HG03103 (cell line): ENCODE data around the gene NLRP14.

Experiments used
- ATAC-seq: cut with Tn5 transposase; IDR thresholded peaks from one replicate; pipeline ENCODE4 v1.9.1; 2021; ENCODE audit warnings: low read depth; ENCODE audit not compliant: unreplicated experiment

Gene NLRP14

DNA sequence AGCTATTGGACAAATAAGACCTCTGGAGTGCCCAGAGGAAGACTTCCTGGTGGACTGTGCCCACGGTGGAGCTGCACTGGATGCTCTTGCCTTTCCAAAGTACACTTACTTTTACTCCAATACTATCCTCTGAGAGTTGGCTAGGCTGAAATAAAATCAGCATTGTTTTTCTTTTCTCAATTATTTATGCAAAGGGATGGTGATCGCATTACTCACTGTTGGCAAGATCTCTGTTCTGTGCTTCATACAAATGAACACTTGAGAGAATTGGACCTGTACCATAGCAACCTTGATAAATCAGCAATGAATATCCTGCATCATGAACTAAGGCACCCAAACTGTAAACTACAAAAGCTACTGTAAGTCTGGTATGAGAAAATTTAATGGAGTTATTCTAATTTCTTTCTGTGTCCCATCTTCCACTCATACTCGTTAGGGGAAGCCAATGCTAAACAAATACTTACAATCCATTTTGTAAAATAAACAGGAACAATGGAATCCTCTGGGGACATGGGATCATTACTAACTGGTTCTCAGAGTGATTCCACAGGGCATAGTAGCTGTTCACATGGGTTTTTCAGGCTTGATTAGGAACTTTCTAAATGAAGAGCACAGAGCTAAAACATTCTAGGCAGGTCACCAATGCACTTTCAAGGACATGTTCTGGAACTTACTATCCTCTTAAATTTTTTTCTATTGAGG, 26.3 kb downstream of the NLRP14 start:
- no peak for ATAC-seq

DNA sequence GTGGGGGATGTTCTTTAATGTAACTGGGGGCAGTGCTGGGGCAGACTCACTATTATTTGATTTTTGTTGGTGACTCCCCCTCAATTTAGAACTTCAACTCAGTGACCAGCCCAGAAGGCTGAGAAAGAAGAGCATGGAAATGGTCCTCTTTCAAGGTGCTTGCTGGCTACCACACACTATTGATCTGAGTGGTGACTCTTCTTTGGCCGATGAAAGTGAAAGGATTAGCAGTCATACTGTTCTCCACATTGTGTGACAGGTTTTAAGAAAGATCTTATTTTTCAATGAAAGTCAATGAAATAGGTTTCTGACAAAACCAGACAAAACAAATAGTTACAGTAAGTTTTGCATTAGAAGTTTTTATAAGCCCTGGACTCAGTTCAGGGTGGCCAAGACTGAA, 29.9 kb downstream of the NLRP14 start:
- ATAC-seq = no peak

DNA sequence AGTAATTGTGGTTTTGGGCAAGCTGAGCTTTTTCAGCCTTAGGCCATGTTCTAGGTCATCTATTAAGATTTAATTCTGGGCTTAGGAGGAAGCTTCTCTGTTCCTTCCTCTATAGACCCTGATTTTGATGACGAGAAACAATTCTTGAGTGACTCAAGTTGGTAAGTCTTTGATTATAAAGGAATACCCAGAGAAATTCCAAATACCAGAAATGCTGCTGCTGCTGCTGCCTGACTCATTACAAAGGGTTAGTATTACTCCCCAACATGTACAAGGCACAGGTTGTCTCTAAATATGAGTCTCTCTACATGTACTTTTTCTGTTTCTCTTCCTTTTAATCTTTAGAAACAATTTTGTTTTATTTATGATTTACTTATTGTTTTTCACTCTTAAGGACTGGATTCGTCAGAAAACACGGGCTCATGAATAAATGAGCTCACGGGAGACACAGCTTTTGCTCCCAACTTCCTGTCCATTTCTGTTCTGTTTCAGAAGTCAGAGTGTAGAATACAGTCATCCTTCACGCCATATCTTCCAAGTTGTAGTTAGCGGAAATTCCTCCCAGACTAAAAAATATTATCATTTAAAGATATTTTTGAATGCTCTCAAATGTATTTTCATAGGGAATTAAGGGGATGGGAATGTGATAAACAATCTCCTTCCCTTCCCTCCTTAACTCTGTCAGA, 36.7 kb downstream of the NLRP14 start:
- no peak for ATAC-seq

DNA sequence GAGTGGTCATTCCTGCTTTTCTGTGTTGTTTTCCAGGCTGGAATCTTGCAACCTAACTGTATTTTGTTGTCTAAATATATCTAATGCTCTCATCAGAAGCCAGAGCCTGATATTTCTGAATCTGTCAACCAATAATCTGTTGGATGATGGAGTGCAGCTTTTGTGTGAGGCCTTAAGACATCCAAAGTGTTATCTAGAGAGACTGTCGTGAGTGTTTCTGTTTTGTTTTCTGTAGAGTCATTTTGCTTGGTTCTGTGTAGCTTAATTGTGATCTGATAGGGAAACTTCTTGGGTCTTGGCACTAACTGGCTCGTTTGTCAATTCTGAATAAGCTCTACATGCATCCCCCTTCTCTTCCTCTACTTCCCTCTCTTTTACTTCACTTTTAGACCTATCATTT, 37.4 kb downstream of the NLRP14 start:
- no peak for ATAC-seq

DNA sequence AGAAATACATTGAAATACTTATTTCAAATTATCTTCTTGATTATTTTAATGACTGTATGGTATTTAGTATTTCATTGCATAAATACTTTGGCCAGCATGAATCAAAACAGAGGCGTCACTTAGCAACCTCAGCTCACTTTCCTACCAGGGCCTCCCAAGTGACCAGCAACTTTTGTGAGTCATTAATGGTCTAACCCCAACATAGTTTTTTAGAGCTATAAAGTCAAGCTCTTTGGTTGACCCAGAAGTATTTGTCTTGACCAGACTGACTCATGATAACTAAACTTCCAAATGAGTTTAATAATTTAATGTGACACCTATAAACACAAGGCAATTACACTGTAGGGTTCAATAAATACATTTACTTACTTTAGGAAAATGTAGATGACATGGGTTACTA, 40.6 kb downstream of the NLRP14 start:
- ATAC-seq = no peak

DNA sequence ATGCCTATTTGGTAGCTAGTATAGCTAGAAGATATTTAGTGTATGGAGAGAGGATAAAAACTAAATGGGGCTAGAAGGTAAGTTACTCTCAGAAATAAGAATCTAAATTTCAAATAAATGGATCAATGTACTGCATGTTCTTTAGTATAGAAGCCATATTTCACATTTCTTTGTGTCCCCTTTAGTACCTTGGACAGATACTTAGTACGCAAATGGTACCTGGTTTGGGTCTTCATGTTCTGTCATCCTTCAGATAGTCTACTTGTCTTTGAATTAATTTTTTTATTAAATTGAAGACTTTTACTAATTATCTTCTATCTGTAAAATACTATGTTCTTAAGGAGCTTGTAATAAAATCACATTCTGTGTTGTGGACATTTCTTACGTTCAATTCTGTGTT, 42.3 kb downstream of the NLRP14 start:
- no peak for ATAC-seq

DNA sequence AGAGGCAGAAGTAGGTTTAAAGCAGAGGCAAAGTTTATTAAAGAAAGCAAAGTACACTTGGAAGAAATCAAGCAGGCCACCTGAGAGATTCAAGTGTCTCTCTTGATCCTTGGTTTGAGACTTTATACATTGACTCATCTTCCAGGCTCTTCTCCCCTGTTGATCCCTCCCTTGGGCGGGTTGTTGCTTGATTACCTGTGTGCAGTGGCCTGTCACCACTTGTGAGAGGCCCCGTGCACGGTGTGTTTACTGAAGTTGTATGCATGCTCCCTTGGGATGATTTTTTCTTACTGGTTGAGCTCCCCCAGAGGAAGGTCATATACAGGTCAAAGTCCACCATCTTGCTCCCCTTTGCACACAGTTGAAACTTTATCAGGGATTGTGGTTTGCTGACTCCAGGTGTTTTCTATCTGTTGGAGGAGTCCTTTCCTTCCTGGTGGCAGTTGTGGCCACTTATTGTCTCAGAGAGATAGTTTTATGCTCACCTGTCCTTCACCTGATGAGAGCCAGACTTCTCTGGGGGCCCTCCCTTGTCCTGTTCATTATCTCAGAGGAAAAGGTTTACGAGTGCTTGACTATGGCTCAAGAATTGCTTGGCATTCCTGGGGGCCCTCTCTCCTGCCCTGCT, 52.2 kb downstream of the NLRP14 start:
- ATAC-seq = no peak

DNA sequence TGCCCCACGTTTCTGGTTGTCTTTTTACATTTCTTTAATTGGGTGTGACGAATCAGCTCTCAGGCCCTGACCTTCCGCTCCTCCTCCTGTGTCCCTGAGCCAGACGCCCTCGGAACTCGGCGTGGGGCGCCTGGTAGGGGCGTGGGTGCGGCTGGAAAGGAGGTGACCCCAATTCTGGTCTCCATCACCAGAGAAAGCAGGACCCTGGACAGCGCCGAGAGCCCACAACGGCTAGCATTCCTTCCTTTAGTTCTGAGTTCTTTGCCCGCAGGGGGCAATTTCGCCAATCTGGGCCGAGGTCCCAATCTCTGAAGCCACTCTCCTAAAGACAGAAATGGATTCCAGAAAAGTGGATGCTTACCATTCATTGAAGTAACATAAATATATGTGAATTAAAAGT, 56.8 kb downstream of the NLRP14 start:
- ATAC-seq = no peak

DNA sequence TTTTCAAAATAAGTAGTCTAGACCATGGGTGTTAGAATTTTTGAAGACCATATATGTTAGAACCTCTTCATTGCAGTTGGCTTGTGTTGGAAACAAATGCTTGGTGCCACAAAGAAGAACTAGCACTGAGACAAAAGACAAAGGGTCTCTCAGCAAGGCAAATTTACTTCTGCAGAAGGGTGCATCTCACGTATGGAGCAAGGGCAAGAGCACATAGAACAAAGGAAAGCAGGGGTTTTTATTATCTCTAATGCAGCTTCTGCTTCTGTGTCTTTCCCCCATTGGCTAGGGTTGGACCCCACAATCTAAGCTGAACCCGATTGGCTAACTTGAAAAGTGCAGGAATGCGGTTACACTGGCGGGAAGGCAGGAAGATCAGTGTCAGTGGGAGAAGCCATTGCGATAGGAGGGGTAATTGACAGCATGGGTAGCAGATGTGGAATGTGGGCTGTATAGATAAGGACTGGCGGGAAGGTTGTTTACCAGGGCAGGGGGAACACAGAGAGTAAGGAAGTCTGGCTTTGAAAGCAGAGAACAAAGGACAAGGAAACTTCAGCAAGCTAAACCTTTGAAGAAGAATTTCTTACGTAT, 59.4 kb downstream of the NLRP14 start:
- ATAC-seq = no peak

DNA sequence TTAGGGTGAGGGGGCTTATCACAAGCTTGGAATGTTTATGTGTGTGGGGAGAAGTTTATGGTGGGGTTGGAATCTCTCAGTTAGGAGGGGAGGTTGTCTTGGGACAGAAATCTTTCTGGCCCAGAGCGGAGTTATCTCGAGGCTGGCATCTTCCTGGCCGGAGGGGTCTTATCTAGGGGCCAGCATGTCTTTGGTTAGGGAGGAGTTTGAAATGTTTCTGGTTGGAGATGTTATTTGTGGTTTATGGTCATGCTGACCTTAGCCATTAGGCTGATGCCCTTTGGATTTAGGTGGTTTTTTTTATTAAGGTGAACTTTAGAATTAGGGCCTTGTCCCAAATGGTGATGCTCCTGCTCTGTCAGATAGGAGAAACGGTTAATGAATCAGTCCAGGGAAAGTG, 60.6 kb downstream of the NLRP14 start:
- ATAC-seq = no peak

DNA sequence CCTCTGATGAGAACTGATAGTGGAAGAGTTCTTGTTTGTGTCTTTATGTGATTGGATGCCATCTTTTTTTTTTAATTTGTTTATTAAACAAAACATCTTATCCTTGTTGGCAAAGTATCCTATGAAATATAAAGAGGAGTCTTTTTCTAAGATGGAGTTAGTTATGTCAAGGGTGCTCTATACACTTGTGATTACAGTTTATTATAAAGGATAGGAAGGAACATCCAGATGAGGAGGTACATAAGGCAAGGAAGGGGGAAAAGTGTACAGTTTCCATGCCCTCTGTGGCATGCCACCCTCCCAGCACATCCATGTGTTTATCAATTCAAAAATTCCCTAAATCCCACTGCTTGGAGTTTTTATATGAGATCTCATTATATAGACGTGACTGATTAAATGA, 61.2 kb downstream of the NLRP14 start:
- no peak for ATAC-seq

DNA sequence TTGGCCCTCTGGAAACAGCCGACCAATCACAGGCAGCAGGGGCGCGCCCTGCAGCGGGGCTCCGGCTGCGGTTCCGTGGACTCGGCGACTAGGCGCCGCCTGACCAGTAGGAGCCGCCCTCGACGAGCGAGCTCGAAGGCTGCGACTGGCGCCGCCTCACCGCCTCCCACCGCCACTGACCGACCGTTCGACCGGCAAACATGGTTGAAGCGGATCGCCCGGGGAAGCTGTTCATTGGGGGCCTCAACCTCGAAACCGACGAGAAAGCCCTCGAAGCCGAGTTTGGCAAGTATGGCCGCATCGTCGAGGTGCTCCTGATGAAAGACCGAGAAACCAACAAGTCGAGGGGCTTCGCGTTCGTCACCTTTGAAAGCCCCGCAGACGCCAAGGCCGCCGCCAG, 68.6 kb downstream of the NLRP14 start, which contains the start of gene RBMXL2:
Gene RBMXL2 (plus strand): TSS at position 78 of the 400 bp plus-strand sequence. CDS start 123 bp downstream, at position 201.
- ATAC-seq = no peak

DNA sequence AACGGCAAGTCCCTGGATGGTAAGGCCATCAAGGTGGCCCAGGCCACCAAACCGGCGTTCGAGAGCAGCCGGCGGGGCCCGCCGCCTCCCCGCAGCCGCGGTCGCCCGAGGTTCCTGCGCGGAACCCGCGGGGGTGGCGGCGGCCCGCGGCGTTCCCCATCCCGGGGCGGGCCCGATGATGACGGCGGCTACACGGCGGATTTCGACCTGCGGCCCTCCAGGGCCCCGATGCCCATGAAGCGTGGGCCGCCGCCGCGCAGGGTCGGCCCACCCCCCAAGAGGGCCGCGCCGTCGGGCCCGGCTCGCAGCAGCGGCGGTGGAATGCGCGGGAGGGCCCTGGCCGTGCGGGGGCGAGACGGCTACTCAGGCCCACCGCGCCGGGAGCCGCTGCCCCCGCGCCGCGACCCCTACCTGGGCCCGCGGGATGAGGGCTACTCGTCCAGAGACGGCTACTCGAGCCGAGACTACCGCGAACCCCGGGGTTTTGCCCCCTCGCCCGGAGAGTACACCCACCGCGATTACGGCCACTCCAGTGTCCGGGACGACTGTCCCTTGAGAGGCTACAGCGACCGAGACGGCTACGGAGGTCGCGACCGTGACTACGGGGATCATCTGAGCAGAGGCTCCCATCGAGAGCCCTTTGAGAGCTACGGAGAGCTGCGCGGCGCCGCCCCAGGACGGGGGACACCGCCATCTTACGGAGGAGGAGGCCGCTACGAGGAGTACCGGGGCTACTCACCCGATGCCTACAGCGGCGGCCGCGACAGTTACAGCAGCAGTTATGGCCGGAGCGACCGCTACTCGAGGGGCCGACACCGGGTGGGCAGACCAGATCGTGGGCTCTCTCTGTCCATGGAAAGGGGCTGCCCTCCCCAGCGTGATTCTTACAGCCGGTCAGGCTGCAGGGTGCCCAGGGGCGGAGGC, 69.3 kb downstream of the NLRP14 start:
- no peak for ATAC-seq

DNA sequence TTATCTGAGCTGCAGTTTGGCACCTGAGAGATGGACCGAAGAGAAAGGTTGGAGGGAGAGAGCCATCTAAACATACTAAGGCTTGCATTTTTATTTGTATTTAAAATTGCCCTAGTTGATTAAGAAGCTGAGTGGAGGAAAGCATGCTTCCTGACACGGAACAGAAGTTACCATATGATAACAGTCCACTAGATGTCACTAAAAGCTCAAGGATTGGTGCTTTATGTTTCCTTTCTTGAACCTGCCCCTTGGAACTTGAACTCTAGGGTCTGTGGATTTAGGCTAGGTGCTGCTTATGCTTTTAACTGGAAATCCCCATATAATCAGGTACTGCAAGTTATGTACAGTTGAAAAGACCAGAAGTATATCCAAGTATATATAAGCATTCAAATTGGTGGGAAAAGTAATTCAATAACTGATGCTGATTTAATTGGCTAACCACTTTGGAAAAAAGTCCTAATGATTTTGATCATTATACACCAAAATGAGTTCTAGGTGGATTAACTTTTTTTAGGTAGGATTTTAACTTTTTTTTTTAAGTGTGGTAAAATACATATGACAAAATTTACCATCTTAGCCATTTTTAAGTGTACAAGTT, 78.1 kb downstream of the NLRP14 start:
- ATAC-seq = peak; percentile 82

DNA sequence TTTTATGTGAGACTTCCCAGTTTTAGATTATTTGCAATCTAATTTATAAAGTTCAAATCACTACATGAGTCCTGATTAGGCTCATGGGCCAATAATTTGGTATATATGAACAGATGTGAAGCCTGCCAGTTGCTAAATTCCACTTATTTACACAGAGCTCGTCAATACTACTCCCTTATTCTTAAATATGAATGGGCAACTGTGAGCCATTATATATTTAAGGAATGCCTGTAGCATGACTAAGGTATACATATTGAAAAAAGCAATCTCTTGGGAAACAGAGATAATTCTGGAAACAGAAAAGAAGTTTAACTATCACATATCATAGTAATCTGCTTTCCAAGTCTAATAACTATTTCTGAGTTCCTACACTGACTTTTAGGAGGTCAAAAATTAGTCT, 95.5 kb downstream of the NLRP14 start:
- ATAC-seq = no peak

DNA sequence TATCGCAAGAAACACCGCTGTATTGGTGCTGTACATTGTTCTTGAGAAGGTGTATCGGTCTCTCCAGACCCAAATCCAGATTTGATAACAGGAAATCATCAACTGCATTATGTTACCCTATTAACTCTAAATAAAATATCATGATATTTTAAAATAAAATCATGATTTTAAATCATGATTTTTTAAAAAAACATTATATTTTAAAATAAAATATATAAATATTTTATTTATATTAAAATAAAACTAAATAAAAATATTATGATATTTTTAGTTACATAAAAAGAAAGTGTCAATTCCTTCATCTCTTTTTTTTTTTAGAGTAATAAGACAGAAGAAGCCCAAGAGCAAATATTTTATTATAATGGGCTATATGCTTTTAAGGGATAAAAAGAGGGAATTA, 96.1 kb downstream of the NLRP14 start:
- ATAC-seq = no peak
